NCI-H460 (cell line): Measurements from ENCODE around the gene CRB1. TPM values are rescaled to one million over a fixed set of nuclear protein-coding genes. Genes with fewer than 3 reads are reported as not detected.

Experiments used
- DNase-seq: peaks from one replicate; pipeline ENCODE4 v3.0.0-alpha.2; 2016; ENCODE audit warnings: low read depth; ENCODE audit errors: extremely low read depth
- polyA plus RNA-seq: library from polyadenylated mRNA; depleted of rRNA; stranded (reverse); fragments of >200 nt; gene quantifications from 2 replicates; pipeline ENCODE4 v1.2.3, GENCODE V29; 2014; cell fraction: nucleus; rRNA removed
- total RNA-seq: library from RNA; depleted of rRNA; stranded (reverse); fragments of >200 nt; shearing (Covaris generic); gene quantifications from 2 replicates; pipeline ENCODE4 v1.2.3, GENCODE V29; 2014; rRNA removed

CRB1 gene
- 0.27 and 0.29 TPM in 2 replicates for total RNA-seq
- 0.11 and 0.25 TPM in 2 replicates for polyA plus RNA-seq

DNA sequence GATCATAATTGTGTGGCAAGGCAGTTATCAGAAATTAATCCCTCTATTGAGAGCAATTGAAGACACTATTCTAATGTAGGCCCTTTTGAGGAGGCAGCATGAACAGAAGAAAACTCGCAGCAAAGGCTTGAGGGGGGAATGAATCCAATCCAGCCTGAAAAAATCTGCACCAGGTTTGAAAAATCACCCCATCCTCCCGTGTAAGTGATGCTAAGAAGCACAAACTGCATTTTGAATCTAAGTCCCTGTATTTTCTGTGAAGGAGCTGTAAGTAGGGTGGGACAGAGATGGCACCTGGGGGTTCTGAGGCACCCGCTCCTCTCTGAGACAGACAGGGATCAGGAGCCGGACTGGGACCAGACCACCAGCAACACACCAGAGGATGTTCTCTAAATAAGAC lies at the start of gene CRB1:
CRB1 (plus strand) TSS at position 241 of the 400 bp plus-strand sequence. CDS start 161 bp downstream, outside the sequence.
- no peak for DNase-seq

DNA sequence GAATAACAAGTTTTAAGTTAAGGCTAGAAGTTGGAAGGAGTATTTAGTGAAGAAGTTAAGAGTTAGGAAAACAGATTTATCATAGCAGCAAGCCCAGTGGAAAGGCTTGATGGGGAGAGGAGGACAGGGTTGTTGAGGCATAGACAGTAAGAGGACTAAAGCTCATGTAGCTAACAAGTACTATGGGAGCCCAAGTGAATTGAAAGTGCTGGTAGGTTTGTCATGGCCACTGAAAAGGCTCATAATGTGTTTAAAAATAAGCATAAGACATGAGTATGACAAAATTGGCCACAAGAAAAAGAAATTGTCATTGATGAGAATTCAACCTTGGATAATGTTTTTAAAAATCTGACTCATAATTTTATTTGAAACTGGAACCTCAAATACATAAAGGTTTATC lies 49.2 kb upstream of the CRB1 start:
- DNase-seq: no peak

DNA sequence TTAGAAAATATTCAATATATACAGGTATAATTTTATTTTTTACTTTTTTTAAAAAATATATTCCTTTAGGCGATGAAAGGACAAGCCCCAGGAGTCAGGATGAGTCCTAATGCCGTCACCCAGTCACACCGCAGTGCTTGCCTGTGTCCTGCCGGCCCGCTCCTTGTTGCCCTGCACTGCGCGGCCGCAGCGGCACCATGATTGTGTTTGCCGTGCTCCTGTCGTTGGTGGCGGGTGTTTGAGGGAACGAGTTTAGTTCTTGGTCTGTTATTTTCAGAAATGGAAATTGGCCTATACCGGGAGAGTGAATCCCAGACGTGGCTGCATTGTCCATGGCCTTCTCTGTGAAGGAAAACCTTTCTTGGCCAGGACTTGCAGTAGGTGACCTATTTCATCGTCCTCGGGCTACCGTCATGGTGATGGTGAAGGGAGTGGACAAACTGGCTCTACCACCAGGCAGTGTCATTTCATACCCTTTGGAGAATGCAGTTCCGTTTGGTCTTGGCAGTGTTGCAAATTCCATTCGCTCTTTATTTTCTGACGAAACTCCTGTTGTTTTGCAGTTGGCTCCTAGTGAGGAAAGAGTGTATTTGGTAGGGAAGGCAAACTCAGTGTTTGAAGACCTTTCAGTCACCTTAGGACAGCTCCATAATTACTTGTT lies 45.9 kb upstream of the CRB1 start:
- no peak for DNase-seq

DNA sequence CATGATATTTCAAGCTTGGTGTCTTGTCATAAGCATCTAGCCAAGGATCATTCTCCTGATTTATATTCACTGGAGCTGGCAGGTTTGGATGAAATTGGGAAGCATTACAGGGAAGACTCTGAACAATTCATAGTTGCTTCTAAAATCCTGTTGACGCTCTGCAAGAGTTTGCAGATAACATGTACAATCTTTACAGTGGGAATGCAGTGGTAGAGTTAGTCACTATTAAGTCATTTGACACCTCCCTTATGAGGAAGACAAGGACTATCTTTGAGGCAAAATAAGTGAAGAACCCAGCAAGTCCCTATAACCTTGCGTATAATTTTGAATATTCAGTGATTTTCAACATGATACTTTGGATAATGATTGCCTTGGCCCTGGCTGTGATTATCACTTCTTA lies 45.3 kb upstream of the CRB1 start:
- no peak for DNase-seq

DNA sequence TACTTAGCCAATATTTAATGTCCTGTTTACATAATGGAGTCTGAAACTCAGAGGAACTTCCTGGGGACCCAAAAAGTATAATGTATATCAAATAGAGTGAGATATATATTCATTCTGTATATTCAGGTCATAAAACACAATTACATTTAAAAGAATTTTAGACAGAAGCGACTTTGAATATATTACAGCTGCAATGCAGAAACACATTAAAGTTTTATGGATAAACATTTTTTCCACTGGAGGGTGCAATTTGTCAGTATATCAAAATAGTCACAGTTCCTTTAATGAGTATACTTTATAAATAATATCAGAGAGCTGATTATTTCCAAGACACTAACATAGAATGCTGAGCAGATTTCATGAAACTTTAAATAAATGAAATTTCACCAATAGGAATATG lies 43.9 kb upstream of the CRB1 start:
- DNase-seq: peak; percentile 20

DNA sequence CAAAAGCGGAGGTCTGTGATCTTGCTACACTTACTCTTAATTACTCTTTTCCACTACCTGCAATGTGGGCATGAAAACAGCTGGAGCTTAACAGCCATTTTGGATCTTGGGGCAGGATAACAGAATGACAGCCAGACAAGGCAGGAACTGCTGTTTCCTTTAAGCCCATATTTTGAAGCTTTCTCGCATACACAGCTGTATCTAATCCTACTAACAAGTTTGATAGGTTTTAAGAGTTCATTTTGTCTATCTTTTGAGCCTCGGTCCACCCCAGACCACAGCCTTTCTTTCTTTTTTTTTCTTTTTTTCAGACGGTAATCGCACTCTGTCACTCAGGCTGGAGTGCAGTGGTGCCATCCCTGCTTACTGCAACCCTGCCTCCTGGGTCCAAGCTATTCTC lies 42.4 kb upstream of the CRB1 start:
- no peak for DNase-seq

DNA sequence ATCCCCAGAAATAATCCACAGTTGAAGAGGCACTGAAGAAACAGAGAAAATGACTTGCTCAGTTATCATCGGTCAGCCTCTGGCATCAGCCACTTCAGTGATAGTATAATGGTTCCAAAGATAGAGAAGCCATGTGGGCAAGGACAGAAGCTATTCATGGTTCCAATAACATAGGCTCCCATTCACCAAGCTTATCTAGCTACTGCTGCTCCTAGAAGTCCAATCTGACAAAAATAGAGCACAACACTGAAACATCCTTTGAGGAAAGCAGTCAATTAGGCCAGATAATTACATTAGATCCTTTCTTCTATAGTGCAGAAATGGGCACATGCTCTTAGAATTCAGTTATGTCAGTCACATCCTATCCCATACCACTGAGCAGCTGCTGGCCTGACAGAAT lies 33.5 kb upstream of the CRB1 start:
- no peak for DNase-seq

DNA sequence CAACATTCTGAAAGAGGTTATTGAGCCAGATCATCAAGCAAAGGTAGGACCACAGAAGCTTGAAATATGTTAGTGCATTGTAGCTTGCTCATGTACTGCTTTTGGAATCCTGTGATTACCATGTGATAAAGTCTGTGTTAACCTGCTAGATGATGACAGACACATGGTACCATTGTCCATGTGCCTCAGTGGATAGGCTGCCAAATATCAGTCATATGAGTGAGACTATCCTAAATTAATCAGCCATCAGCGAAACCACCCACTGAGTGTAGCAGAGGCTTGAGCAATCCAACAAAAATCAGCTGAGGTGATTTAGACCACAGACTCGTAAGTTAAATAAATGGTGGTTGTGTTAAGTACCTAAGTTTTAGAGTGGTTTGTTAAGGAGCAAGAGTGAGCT lies 32.7 kb upstream of the CRB1 start:
- DNase-seq: no peak

DNA sequence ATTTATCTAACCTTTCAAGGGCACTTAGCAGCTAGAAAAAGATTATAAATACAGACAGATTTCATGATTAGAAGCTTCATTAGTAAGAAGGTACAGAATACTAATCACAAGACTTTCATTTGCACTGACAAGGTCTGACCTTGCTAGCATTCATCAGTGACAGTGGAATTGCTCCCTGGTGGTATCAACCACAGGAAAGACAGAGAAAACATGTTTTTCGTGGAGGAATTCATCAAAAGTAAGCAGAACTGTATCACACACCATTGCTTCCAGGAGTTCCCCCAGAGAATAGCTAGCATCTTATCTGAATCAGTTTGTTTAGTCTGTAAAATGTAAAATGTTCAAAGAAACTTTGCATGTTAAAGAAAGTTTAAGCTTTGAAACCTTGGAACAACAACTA lies 20.6 kb upstream of the CRB1 start:
- DNase-seq: no peak

DNA sequence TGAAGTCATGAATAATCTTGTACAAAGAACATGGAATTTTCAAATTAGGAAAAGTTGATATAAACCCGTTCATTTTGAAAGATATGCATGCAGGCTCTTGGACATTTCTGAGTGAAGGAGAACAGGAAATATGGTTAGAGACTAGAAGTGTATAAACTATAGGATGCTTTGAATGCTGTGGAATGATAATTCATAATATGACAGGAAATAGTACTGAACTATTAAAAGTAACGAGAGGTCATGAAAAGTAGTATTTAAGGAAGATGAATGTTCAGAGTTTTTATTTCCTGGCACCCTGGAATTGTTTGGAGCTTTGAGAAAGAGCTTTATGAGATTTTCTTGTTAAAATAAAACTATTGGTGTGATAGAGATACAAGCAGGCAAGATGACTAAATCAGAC lies 18.7 kb upstream of the CRB1 start:
- no peak for DNase-seq

DNA sequence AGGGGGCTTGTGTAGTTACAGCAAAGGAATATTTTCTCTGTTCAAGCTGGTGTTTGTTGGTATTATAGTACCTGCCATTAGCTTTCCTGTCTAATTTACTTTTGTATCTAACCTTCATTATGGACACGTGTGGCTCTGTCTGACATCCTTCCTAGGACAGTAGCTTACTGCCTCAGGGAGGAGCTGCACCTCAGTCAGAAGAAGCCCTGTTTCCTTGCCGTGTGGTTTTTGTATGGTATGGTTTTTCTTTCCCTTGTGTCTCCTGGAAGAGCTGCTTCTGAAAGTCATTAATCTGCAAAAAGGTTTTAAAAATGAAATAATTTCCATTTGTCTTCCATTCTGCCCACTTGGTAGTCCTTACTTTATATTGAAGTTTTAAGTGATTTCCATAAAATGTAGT lies 17.4 kb upstream of the CRB1 start:
- DNase-seq: no peak

DNA sequence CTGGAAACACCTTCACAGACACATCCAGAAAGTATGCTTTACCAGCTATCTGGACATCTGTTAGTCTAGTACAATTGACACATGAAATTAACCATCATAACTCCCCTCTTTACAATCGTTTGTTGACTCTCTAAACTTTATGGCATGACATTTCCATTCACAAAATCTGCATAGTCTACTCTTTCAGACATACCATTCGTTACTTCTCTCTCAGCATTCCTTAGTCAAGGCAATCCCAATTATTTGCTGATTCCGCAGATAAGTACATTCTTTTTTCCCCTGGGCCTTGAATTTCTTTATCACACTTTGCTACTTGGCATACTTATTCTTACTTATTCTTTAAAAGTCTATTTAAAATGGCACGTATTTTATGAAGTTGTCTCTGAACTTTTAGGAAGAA lies 15.1 kb upstream of the CRB1 start:
- no peak for DNase-seq

DNA sequence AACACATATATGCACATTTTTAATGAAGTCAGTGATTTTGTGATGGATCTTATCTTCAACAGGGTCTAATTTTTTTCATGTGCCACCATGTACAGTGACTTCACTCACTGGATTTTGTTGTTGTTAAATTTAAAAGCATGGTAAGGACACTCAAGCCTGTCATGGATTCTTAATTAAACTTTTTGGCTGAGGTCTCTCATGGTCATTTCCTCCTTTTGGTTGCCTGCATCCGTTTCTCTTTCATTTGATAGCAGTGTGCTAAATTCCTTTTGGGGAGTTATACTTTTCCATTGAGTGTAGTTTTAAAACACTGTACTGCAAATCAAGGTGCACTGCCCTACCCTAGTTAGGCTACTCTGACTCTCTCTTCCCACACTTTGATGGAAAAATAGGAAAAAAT lies 13.2 kb upstream of the CRB1 start:
- no peak for DNase-seq

DNA sequence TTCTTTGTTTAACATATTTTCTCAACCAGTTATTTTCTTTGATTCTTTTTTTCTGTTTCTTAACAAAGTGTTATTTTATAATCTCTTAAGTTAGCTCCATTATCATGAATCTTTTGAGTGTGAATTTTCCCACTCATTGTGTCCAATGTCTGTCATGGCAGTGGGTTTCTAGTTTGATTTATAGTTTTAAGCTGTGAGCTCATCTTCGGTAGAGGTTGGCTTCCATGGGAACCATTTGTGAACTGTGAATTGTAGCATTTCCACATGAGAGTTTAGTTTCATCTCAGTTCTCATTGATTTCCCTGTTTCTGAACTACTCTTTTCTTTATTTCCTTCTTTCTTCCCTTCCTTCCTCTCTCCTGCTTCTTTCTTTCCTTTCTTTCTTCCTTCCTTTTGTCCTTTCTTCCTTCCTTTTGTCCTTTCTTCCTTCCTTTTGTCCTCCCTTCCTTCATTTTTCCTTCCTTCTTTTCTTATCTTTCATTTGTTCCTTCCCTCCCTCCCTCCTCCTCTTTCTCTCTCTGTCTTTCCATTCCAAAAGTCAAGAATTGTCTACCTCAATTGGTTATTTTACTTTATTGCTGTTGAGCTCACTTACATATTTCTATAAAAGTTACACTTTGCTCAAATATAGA lies 3.0 kb upstream of the CRB1 start:
- no peak for DNase-seq

DNA sequence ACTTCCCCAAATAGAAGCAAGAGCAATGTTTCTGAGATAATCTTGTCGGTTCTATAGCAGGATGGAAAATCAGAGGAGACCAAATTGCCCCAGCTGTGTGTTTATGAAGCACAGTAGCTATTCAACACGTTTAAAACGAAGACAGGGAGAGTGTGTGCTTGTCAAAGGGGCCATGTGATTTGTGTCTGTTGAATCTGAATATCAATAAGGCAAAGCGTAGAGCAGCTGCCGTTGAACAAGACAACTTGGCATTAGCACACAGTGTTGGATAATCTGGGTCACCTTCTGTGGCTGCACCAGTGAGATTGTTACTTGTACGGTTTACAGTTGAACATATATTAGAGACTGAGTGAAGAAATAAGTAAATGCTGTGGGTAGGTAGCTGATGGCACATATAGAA lies 1.0 kb downstream of the CRB1 start:
- DNase-seq: no peak

DNA sequence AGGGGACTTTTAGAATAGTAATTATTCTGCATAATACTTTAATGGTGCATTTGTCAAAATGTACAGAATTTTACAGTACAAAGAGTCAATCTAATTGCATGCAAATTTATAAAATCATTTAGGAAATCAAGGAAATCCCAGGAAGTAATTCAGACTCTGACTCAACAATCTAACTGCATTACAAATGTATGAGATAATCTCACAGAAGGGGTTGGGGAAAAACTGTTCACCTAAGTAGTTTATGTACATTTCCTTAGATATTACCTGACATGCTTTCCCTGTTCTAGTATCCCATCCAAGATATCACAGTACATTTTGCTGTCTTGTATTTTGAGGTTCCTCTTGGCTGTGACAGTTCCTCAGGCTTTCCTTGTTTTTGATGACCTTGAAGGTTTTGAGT lies 4.7 kb downstream of the CRB1 start:
- DNase-seq: no peak

DNA sequence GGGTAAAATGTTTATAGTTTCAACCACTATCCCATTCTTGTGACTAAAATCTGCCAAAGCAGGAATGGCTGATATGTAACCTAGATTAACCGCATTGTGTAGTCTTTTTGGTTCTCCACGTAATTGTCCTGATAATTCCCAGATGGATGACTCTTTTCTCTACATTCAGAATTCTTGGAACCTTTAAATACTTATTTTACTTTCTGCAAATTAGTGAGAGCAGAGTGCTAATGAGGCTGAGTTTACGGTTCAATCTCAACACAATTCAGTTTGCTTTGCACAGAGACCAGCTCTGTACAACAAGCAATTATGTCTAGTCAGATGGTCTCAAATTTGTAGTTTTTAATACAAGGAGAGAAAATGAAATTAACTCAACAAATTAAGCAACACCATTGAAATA lies 9.1 kb downstream of the CRB1 start:
- no peak for DNase-seq

DNA sequence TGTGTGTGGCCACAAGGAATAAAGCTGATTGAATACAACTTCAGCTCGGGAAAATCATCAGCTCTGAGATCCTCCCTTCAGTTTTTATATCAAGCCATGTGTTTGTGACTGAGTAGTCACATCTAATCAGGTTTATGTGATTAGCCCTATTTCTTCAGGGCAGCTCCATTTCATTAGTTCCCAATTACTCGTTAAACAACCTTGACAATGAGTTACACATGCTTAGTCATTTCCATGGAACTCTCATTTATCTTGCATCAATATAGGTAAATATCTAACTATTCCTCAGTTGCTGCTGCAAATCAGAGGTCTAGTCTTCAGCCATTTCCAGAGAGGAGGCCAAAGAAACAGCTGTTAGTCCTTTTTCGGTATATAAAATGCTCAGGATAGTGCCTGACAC lies 16.3 kb downstream of the CRB1 start:
- no peak for DNase-seq

DNA sequence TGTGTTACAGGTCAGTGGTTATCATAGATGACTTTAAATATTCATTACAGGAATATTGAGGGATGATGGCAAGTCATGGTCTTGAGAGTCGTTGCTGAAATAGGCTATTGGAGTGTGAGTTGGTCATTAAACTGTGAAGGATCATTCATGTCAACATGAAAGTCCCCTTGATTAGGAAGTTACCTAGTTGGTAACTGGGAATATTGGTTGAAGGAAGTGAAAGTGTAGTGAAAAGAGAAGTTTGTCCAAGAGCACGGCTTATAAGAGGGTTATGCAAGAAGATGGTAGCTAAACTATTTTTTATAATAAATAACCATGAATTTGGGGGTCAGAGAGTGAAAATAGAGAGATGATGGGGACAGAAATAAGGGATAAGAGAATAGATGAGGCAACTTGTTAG lies 16.9 kb downstream of the CRB1 start:
- no peak for DNase-seq

DNA sequence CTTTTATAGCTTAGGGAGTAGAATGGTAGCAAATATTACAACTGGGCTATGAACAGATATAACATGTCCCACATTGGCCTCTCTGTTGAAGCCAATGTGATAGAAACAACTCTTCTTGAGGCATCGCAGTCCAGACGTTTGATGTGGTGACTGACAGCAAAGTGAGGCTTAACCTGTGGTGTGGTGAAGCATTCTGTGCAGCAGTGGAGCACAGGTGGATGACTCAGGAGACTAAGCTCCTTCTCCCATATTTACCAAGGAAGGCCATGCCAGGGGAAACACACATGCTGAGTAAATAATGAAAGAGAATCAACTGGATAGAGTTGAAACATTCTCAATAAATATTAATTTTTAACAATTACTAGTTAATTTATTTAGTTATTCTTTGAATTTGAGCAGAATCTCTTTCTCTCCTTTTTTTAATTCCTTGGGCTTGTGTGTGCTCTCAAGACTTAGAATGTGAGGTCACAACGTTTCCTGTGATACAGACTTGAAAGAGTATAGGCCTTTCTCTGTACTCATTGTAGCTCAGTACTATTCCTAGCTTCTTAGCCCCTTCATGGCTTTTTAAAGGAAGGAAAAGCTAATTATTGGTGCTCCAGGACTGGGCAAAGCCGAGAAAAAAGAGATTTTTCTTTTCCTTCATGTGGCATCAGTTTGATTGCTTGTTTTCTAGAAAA lies 17.6 kb downstream of the CRB1 start:
- DNase-seq: no peak

DNA sequence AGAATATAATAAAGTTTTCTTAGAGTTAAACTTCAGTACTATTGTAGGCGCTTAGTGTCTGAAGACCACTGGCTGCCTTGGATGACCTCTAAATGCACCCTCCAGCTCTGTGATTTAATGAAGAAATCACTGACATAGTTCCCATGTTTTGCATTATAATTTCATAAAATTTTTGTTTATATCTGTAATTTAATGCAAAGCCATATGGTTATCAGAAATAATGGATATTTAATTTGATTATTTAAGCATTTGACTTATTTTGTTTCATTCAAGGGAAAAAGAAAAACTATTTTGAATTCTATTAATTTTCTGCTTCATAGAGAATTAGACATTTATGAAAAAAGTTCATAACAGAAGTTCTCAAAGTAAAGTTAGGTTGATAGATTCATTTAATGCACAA lies 18.6 kb downstream of the CRB1 start:
- DNase-seq: no peak

DNA sequence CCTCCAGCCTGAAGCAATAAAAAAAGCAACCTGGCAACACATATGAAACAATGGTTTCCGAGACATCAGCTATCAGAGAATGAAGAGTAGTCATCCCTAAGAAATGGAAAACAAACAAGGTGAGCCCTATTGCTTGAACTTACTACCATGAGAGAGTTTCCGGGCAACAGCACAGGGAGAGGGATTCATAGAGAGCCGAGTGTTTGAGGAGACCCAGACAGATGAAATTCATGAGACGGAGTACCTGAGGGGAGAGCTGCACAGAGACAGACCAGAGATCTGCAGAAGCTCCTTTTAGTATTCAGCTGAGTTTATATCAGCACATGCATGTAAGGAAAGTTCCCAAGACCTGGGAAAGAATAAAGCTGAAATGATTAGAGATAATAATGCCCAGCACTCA lies 19.8 kb downstream of the CRB1 start:
- DNase-seq: no peak
